NCI-H226 (cell line): ENCODE measurements around the gene PROX2.

Source experiments
- DNase-seq: peaks from one replicate; pipeline ENCODE4 v3.0.0-alpha.2; 2015

Gene PROX2, protein sequence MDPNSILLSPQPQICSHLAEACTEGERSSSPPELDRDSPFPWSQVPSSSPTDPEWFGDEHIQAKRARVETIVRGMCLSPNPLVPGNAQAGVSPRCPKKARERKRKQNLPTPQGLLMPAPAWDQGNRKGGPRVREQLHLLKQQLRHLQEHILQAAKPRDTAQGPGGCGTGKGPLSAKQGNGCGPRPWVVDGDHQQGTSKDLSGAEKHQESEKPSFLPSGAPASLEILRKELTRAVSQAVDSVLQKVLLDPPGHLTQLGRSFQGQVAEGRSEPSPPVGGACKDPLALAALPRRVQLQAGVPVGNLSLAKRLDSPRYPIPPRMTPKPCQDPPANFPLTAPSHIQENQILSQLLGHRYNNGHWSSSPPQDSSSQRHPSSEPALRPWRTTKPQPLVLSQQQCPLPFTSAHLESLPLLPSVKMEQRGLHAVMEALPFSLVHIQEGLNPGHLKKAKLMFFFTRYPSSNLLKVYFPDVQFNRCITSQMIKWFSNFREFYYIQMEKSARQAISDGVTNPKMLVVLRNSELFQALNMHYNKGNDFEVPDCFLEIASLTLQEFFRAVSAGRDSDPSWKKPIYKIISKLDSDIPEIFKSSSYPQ

GRCh38 chr14:74875941-74876913 is at the start of gene PROX2:
Gene PROX2, minus strand, starts transcription at chr14:74876145. Its CDS starts 12,311 bp downstream, at chr14:74863834.
- no peak for DNase-seq

DNA sequence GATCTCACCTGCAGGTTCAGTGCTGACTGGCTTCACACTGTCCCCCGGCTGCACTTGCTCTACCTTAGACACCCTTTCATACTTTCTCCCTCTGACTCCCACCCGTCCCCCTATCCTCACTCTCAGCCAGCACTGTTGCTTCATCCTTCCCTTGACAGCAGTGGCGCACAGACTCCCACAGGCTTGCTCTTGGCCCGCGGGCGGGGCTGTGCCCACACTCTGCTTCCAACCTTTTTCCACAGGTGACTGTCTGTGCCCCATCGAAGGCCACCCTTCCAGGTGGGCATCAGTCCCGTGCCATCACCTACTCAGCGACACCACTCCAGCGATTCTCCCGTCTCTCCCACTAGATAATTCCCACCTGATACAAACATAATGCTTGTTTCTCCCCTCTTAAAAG is 48.1 kb upstream of the PROX2 start:
- DNase-seq, result no peak

DNA sequence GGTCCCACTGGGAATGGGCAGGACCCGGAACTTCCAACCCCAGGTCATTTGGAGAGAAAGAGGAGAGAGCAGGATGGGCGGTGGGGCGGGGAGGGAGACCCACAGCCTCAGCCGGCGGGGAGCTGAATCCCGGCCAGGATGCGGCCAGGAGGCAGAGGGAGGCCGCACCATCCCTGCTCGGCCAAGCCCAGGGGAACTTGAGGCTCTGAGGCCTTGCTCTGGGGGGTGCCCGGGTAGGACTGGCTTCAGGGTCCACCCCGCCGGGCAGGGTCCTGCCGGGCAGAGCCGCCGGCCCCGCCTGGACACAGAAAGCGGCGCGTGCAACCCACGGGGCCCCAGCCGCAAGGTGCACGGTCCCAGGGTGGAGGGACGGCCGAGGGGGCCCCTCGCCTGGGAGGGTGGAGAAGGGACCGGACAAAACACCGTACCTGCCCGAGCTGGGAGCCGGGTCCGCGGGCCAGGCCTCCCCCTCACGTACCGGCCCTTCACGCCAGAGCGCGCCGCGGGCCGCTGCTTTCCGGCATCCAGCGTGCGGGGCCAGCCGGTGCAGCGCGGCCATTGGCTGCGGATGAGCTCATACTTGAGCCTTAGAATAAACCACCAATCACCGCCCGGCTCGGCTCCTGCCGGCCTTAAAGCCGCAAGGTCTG is 46.9 kb upstream of the PROX2 start, which contains the start of gene RPS6KL1:
Gene RPS6KL1 (minus strand): TSS at position 509 of the 650 bp plus-strand sequence. CDS start 1,719 bp downstream, outside the sequence.
- peak; percentile 80 for DNase-seq

- DNase-seq, result no peak
Measured at GRCh38 chr14:74921987-74922751, 46.2 kb upstream of the PROX2 start.

DNA sequence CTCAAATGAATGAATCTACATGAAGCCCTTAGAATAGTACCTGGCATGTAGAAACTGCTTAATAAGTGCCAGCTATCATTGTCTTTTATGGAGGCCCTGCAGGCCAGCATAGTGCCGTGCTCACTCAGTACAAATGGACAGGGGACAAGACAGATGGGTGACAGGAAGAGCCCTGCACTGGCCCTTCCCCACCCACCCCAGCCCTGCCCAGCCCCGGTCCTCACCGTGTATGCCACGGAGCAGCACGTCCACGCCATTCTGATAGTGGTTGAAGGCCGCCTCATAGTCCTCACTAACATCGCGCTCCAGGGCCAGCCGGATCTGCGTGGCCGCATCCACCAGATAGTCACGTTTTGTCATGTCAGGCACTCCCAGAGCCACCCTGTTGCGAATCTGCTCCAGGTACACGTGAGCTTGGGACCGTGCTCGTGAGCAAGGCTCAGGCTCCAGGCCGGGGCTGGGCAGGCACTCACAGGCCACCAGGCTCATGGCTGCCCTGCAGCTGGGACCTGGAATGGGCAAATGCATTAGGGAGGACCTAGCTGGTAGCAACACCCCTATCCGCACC is 45.2 kb upstream of the PROX2 start:
- no peak for DNase-seq

- no peak for DNase-seq
Measured at GRCh38 chr14:74920281-74920680, 44.3 kb upstream of the PROX2 start.

DNA sequence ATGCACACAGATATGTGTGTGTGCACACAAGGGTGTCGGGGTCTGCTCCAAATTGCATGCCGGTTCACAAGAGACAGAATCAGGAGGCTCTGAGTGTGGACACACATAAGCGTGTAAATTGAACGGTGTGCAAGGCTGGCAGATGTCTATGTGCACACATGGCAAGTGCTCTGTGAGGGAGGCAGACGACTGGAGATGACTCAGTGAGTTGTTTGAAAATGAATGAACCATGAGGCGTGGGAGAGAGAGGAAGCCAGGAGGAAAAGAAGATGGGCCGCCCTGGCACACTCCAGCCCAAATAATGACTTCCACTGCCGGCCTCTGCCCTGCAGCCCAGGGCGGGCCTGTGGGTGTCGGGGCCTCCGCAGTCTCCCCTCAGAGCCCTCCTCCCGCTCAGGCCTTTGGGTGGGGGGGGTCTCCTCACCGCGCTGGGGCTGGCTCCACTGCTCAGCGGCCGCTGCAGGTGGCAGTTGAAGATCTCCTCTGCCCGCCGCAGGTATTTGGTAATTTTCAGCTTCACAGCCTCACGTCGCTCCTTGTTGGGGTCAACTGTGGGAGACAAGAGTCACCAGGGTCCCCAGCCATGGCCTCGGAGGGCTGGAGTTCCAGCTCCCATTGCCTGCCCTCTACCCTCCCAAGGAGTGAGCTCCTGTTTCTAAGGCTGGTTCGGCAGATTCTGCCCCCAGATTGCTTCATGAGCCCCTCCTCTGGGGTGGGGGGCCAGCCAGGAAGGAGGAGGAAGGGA is 43.6 kb upstream of the PROX2 start:
- DNase-seq, result peak; percentile 48

- no peak for DNase-seq
Measured at GRCh38 chr14:74918380-74918779, 42.4 kb upstream of the PROX2 start.

DNA sequence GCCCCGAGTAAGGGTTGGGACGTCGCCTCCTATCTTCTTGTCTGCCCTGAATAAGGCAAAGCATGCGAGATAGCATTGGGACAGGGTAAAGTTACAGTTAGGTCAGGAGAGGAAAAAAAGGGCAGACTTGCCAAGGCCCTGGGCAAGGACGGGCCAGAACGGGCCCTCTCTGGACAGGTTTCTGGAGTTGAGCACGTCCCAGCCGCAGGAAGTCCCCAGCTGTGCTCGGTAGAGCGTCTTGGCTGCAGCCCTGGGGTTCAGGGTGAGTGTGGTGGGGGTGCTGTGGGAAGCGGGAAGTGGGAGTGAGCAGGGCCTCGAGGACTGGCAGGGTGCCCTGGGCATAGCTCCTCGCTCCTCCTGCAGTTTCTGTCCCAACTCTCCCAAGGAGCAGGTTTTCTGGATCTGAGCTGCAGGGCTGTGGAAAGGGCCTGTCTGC is 41.7 kb upstream of the PROX2 start:
- no peak for DNase-seq

DNA sequence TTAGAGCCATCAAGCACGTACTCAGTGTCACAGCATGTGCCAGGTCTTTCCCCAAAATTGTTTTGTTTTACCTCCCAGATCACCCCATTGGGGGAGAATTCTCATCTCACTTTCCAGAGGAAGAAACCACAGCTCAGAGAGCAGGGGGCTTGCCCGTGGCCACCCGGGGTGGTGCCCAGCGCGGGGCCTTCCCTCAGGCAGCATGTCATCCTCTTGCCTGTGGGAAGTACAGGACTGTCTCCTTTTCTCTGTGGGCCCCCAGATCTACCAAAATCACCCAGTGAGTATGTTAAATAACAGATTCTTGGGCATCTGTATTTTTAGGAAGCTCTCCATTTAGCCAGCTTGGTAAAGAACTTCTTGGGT is 41.2 kb upstream of the PROX2 start:
- no peak for DNase-seq

- DNase-seq, result no peak
Measured at GRCh38 chr14:74915826-74916225, 39.9 kb upstream of the PROX2 start.

GRCh38 chr14:74915426-74915825 is 39.5 kb upstream of the PROX2 start:
- DNase-seq, result no peak

GRCh38 chr14:74913986-74914573 is 38.1 kb upstream of the PROX2 start:
- DNase-seq, result peak; percentile 55

DNA sequence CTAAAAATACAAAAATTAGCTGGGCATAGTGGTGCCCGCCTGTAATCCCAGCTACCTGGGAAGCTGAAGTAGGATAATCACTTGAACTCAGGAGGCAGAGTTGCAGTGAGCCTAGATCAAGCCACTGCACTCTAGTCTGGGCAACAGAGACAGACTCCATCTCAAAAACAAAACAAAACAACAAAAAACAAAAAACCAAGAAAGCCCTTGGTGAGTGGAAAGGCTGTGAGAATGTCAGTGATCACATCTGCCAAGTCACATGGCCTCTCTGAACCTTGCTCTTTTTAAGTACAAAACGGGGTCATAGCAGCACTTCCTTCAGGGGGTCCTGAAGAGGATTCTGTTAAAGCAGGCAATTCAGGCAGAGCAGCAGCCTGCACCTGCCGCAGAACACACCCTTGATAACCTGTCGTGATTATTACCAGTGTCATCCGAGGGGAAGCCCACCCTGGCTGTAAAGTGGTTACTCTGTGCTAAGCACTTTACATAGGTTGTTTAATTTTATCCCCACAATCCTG is 37.5 kb upstream of the PROX2 start:
- DNase-seq, result no peak

GRCh38 chr14:74912801-74913200 is 36.9 kb upstream of the PROX2 start:
- DNase-seq, result no peak

DNA sequence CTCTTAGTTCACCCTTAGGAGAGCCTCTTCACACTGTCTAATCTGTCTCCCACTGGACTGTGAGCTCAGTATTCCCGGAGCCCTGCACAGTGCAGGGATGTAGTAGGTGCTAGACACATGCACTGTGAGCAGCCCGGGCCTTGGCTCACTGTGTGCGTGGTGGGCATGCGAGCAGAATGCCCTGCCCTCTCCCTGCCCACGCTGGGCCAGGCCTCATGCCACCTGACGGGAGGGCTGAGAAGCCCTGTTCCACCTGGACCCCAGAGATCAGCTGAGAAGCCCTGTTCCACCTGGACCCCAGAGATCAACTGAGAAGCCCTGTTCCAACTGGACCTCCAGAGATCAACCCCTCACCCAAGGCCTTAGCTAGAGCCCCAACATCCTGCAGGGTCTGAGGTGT is 36.2 kb upstream of the PROX2 start:
- no peak for DNase-seq

- no peak for DNase-seq
Measured at GRCh38 chr14:74911704-74912103, 35.8 kb upstream of the PROX2 start.

DNA sequence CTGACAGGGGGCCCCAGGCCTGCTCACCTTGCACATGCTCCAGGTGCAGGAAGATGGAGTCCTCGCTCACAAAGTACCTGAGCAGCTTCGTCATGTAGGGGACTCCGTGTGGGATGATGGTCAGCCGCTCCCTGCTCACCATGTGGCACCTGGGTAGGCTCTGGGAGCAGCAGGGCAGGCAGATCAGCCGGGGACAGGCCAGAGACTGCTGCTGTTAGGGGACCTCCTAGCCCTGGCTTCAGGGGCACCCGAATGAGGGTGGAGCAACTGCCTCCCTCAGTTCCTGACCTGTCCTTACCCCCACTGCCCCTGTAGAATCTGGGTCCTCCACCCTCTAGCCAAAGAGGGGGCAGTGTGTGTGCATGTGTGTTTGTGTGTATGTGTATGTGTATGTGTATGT is 35.3 kb upstream of the PROX2 start:
- DNase-seq, result no peak

DNA sequence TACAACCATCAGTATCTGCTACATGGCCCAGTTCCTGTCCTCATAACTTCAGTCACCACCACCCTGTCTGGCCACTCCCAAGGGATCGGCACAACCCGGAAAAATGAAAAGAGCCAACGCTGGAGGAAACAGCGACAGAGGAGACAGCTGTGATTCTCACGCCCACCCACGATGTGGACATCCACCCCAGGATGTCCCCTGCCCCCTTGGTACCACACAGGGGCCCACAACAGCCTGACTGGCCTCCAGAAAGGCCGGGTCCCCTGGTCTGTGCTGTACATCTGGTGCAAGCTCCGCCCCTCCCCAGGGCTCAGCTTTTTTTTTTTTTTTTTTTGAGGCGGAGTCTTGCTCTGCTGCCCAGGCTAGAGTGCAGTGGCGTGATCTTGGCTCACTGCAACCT is 34.6 kb upstream of the PROX2 start:
- DNase-seq, result no peak

DNA sequence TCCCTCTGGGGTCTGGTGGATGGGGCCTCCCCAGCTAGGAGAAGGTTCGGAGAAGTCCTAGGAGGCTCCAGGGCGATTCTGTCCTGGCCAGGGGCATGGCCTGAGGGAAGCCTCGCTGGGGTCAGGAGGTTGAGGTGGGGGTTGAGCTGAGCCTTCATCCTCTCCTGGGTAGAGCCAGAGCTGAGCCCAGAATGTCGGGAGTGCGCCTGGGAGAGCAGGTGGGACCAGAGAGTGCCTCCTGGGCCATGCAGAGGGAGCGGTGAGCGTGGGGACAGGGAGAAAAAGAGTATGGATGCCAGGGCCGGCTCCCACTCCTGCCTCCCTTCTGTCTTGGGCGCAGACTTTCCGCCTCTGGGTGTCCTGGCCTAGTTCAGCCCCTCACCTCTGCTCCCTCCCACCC is 34.0 kb upstream of the PROX2 start:
- DNase-seq, result no peak
